ENCODE data around the gene ALDH3B1. TPM values are rescaled to one million over a fixed set of nuclear protein-coding genes. Genes with fewer than 3 reads are reported as not detected.

Gene ALDH3B1
- total RNA-seq, 1 experiment from 2014 or later, result 41.6 TPM

DNA sequence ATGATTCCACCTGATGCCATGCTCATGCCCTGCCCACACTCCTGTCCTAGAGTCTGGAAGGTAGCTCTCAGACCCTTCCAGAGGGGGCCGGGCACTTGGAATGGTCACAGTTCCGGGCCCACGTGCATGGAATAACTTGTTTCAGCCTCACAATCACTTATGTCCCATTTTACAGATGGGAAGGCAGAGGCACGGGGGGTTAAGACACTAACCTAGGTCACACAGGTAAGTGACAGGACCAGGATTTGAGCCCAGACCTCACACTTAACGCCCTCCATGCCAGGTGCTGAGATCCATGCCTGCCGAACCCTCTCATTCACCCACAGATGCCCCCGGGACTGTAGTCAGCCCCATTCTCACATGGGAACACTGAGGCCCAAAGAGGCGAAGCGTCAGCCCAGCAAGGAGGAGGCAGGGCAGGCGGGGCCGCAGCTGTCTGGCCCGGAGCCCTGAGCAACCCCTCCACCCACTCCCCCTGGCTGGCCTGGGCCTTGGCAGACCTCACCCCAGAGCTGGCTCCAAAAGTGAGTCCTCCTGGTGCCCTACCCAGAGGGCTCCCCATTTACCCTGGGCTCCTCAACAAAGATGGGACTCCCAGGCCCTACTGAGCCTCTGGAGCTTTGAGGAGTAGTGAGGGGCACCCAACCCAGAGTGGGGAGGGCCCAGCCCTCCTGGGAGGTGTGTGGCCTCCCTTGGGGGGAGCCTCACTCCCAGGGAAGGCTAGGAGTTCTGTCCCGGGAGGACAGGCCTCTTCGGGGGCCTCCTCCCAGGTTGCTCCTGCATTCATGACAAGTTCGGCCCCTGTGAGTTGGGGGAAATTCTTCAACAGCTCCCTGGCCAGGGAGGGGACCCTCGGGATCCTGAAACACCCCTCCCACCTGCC lies 2.4 kb upstream of the ALDH3B1 start:
- H3K27ac Mint-ChIP-seq (ENCODE audit: unreplicated experiment), result no peak overlapping the region
- TF ChIP-seq, protein P1, sequence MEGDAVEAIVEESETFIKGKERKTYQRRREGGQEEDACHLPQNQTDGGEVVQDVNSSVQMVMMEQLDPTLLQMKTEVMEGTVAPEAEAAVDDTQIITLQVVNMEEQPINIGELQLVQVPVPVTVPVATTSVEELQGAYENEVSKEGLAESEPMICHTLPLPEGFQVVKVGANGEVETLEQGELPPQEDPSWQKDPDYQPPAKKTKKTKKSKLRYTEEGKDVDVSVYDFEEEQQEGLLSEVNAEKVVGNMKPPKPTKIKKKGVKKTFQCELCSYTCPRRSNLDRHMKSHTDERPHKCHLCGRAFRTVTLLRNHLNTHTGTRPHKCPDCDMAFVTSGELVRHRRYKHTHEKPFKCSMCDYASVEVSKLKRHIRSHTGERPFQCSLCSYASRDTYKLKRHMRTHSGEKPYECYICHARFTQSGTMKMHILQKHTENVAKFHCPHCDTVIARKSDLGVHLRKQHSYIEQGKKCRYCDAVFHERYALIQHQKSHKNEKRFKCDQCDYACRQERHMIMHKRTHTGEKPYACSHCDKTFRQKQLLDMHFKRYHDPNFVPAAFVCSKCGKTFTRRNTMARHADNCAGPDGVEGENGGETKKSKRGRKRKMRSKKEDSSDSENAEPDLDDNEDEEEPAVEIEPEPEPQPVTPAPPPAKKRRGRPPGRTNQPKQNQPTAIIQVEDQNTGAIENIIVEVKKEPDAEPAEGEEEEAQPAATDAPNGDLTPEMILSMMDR (IDR thresholded peaks at IDR 0.05; ENCODE audit: unreplicated experiment), result no peak
- H3K9me3 Mint-ChIP-seq (ENCODE audit: low read depth, unreplicated experiment), result no peaks in the 10 kb centered on the region
- H3K27me3 Mint-ChIP-seq (ENCODE audit: unreplicated experiment), result no peaks in the 10 kb centered on the region
- no TSS peak for BruUV-seq (replicated peaks)
- peaks cover 56% of the 10 kb centered on the region for H3K4me1 Mint-ChIP-seq (ENCODE audit: low read depth, unreplicated experiment)
- peaks cover 67% of the 10 kb centered on the region for H3K36me3 Mint-ChIP-seq (ENCODE audit: insufficient read depth, unreplicated experiment)
- intact Hi-C loops (cut with micrococcal nuclease; ENCODE audit: unreplicated experiment), result no loop called here
- no peak for DNase-seq
- CTCF ChIA-PET, result interaction anchor here (1.0 kb wide), 1 partner anchor 99 kb away, joined by 3 read pairs; no protein-coding TSS in a partner anchor
- H3K4me3 Mint-ChIP-seq (ENCODE audit: low read depth, unreplicated experiment), result no peak overlapping the region

DNA sequence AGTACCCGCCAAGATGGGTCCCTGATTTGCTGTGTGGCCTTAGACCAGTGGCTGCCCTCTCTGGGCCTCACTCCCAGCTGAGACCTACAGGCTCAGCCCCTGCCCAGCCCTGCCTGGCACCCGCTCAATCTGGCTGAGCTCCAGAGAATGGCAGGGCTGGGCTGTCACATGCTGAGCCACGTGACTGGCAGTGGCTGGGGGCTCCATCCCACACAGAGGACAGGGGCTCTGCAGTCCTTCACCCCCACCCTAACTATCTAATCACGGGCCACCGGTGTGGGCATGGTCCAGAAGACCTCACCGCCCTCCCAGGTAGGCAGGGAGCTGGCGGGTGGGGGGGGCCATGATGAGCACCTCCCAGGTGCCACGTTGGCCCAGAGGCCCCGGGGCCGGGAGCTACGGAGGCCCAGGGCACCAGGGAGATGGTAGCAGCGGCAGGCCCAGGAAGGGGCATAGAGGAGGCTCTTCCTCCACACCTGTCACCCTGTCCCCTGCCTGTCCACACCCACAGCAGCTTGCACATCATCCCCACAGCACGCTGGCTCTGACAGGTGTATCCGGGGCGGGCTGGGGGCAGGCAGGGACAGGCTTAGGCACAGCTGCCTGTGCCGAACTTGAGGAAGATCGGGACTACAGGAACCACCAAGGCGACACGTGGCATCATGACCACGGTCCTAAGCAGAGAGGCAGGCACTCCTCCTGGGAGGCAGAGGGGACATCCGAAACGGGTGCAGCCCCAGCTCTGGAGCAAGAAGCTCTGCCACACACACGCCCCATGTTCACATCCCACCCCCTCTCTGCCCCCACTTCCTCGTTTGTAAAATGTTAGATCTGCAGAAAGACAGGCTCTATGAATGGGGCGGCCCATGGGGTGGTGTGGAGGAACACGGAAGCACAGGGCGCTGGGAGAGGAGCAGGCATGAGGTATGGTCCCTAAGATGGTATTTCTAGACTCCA lies 1.5 kb upstream of the ALDH3B1 start:
- BruUV-seq (replicated peaks), result no TSS peak
- no peaks in the 10 kb centered on the region for H3K27me3 Mint-ChIP-seq (ENCODE audit: unreplicated experiment)
- TF ChIP-seq, protein P1 (IDR thresholded peaks at IDR 0.05; ENCODE audit: unreplicated experiment), result no peak
- H3K36me3 Mint-ChIP-seq (ENCODE audit: insufficient read depth, unreplicated experiment), result peaks cover 68% of the 10 kb centered on the region
- peak overlapping the region; percentile 97 for H3K27ac Mint-ChIP-seq (ENCODE audit: unreplicated experiment)
- CTCF ChIA-PET, result interaction anchor here (0.7 to 1.9 kb wide), 5 partner anchors 13 to 586 kb away, joined by 3 to 6 read pairs (median 3); no protein-coding TSS in a partner anchor
- intact Hi-C loops (cut with micrococcal nuclease; ENCODE audit: unreplicated experiment), result no loop called here
- H3K4me1 Mint-ChIP-seq (ENCODE audit: low read depth, unreplicated experiment), result peaks cover 61% of the 10 kb centered on the region
- no peaks in the 10 kb centered on the region for H3K9me3 Mint-ChIP-seq (ENCODE audit: low read depth, unreplicated experiment)
- peak; percentile 72 for DNase-seq
- H3K4me3 Mint-ChIP-seq (ENCODE audit: low read depth, unreplicated experiment), result peak overlapping the region; percentile 88

DNA sequence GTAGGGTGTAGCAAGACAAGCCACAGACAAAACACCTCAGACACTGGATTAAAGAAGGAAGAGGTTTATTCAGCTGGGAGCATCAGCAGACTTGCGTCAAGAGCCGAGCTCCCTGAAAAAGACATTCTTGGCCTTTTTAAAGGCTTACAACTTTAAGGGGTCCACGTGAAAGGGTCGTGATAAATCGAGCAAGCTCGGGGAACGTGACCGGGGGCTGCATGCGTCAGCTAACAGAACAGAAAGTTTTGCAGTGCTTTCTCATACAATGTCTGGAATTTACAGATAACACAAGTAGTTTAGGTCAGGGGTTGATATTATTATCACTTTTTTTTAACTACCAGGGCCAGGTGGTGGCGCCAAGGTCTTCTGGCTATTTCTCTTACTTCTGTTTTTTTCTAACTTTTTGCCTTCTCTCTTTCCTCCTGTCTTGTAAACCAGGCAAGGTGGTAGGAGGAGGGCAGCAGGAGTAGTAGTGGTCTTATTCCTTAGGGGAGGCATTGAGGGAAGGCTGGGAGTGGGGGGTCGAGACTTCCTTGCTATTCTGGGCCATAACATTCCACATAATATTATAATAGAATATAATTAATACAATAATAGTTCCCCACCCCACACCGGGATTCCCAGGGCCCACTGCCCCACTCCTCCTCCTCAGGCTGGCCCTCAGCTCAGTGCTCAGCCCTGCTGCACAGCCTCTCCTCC lies 587 bp upstream of the ALDH3B1 start:
- intact Hi-C loops (cut with micrococcal nuclease; ENCODE audit: unreplicated experiment), result no loop called here
- peaks cover 67% of the 10 kb centered on the region for H3K4me1 Mint-ChIP-seq (ENCODE audit: low read depth, unreplicated experiment)
- H3K27me3 Mint-ChIP-seq (ENCODE audit: unreplicated experiment), result no peaks in the 10 kb centered on the region
- H3K9me3 Mint-ChIP-seq (ENCODE audit: low read depth, unreplicated experiment), result no peaks in the 10 kb centered on the region
- H3K36me3 Mint-ChIP-seq (ENCODE audit: insufficient read depth, unreplicated experiment), result peaks cover 68% of the 10 kb centered on the region
- DNase-seq, result no peak
- CTCF ChIA-PET, result interaction anchor here (0.6 to 1.9 kb wide), 6 partner anchors 12 to 585 kb away, joined by 3 to 6 read pairs (median 3); no protein-coding TSS in a partner anchor
- peak overlapping the region; percentile 97 for H3K27ac Mint-ChIP-seq (ENCODE audit: unreplicated experiment)
- TSS peak; percentile 62 for BruUV-seq (replicated peaks)
- H3K4me3 Mint-ChIP-seq (ENCODE audit: low read depth, unreplicated experiment), result peak overlapping the region; percentile 88
- TF ChIP-seq, protein P1 (IDR thresholded peaks at IDR 0.05; ENCODE audit: unreplicated experiment), result peak; percentile 14

Measured in Calu3 (cell line).